SK-N-MC (cell line): ENCODE data around the gene USP16.
A peak's percentile ranks its signal among the peaks of the same experiment; 100 is the strongest.
"Not testable (repeated sequence)": the region's sequence is repeated elsewhere in the genome, so short reads cannot be mapped to it uniquely, and the experiment has no call there.

Experiments used
- DNase-seq: peaks from one replicate; pipeline ENCODE4 v3.0.0-alpha.2; 2011; ENCODE audit warnings: low read depth, low spot score
- H3K27ac ChIP-seq: fragments of 200-600 bp; sonication (generic); 2 replicates; pipeline ENCODE4 v1.5.1; 2016; ENCODE audit warnings: mixed run types
- H3K36me3 ChIP-seq: fragments of 200-600 bp; sonication (generic); 2 replicates; pipeline ENCODE4 v1.6.1; 2017; ENCODE audit warnings: antibody characterized with exemption, low read length, mixed read lengths; ENCODE audit not compliant: insufficient read depth
- H3K4me3 ChIP-seq: fragments of 200-600 bp; sonication (generic); 2 replicates; pipeline ENCODE4 v1.5.1; 2016
- H3K9ac ChIP-seq: fragments of 200-600 bp; sonication (generic); 2 replicates; pipeline ENCODE4 v1.8.0; 2017; ENCODE audit warnings: mixed run types, mixed read lengths; ENCODE audit not compliant: insufficient read length
- H3K9me3 ChIP-seq: fragments of 200-600 bp; sonication (generic); 2 replicates; pipeline ENCODE4 v1.6.1; 2017; ENCODE audit warnings: low read depth, mild to moderate bottlenecking, antibody characterized with exemption, low read length, moderate library complexity, mixed read lengths
- EZH2 ChIP-seq: fragments of 200-600 bp; sonication (generic); IDR thresholded peaks from one replicate; pipeline ENCODE4 v1.6.1; 2017; ENCODE audit warnings: antibody characterized with exemption
- FOXP2 ChIP-seq: optimal IDR thresholded peaks from 2 replicates; pipeline ENCODE3; 2011; ENCODE audit warnings: mild to moderate bottlenecking, moderate library complexity; ENCODE audit not compliant: insufficient read depth; ENCODE audit errors: extremely low read length, control extremely low read depth
- POLR2AphosphoS5 ChIP-seq: IDR thresholded peaks from 2 replicates; pipeline ENCODE4 v1.6.1; 2012; ENCODE audit warnings: mild to moderate bottlenecking, low read depth, low read length, borderline replicate concordance

Gene USP16

GRCh38 chr21:28993293-28993629 is 31.2 kb upstream of the USP16 start:
- peak overlapping the region; percentile 93 for H3K9ac ChIP-seq
- DNase-seq, result no peak
- peak overlapping the region; percentile 84 for H3K4me3 ChIP-seq
- H3K27ac ChIP-seq, result peak overlapping the region; percentile 94
- H3K36me3 ChIP-seq, result no peaks in the 10 kb centered on the region
- H3K9me3 ChIP-seq, result no peaks in the 10 kb centered on the region
- TF ChIP-seq FOXP2 (no peak), EZH2 (no peak), POLR2AphosphoS5 (no peak)

DNA sequence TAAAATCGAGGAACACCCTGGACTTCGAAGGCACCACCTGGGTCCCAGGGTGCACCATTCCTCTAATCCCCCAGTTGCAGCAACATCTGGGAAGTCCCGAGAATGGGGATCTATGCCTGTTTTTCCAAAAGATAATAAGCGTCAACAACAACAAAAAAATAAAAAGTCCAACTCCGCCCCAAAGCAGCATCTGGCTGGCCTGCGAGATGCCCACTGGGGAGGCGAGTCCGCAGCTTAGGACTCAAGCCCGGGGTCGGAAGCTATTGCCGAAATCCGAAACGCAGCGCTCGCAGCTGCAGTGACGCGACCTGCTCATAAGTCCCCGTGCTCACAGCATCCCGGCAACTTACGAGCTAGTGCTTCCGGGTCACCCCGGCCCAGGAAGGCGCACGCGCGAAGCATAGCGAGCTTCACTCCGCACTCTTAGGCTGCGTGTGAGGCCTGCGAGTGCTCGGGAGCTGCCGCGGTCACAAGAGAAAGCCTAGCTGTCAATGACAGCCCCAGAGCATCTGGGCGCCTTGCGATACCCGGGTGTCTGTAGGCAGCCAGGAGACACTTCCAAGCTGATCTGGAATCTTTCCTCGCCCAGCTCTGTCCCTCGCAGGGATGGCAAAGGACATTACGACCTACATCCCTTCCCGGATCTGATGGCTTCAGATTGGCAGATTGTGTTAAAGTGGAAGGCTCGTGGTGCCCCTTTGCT is 21.9 kb upstream of the USP16 start:
- no peaks in the 10 kb centered on the region for H3K9me3 ChIP-seq
- H3K36me3 ChIP-seq, result peaks cover 17% of the 10 kb centered on the region
- H3K9ac ChIP-seq, result peak overlapping the region; percentile 74
- TF ChIP-seq FOXP2 (peak; percentile 85), EZH2 (no peak), POLR2AphosphoS5 (peak; percentile 98)
- H3K4me3 ChIP-seq, result peak overlapping the region; percentile 74
- peak overlapping the region; percentile 81; the same call in 1 of the 2 replicates for H3K27ac ChIP-seq
- peak; percentile 73 for DNase-seq

DNA sequence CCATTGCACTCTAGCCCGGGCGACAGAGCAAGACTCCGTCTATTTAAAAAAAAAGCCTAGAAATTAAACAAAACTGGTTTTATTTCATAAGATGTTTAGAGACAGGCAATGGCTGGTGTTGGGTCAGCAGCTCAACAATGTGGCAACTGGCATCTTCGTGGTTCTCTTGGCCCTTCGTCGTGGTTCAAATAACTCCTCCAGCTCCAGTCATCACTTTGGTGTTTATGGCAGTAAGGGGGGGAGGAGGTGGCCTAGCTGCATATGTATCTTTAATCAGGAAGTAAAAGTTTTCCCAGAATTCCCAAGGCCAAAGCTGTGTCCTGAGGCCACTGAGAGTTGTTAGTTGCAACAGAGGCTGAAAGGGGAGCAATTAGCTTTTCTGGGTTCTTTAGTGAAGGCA is 18.8 kb upstream of the USP16 start:
- Histone ChIP-seq H3K27ac (no peak overlapping the region), H3K36me3 (peaks cover 29% of the 10 kb centered on the region), H3K9ac (no peak overlapping the region), H3K9me3 (no peaks in the 10 kb centered on the region), H3K4me3 (no peak overlapping the region)
- no peak for TF ChIP-seq POLR2AphosphoS5
- no peak for TF ChIP-seq FOXP2
- TF ChIP-seq EZH2, result no peak
- no peak for DNase-seq

DNA sequence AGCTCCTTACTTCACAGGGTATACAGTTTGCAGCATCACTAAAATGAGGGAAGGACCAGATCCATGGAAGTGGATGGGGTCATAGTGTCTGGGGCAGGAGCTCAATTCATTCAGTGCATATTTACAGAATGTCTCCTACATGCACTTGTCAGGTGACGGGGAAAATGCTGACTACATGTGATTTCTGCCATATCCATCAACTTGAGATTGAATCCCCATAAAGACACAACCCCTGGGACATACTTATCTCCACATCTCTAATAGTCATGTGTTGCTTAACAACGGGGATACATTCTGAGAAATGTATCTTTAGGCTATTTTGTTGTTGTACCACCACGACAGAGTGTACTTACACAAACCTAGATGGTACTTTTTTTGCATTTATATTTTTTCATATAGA is 17.3 kb upstream of the USP16 start:
- Histone ChIP-seq H3K4me3 (no peak overlapping the region), H3K36me3 (peaks cover 29% of the 10 kb centered on the region), H3K27ac (no peak overlapping the region), H3K9me3 (no peaks in the 10 kb centered on the region), H3K9ac (no peak overlapping the region)
- no peak for TF ChIP-seq POLR2AphosphoS5
- no peak for TF ChIP-seq EZH2
- no peak for TF ChIP-seq FOXP2
- DNase-seq, result no peak

DNA sequence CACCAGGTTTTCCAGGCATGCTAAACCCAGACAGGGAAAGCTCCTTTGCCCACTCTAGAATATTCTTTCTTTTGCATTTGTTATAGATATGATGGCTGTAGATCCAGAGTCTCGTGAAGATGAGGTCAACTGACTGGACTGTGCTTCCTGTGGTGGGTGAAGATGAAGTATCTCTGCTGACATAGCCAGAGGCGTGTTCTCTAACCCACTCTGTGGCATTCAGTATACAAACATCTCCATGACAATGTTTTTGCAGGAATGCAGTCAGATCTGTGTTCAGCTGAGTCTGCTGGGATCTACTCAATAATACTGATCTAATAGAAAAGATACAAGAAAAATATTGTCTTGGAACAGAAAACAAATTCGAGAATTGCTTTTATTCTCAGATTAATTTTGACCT is 16.7 kb upstream of the USP16 start:
- TF ChIP-seq POLR2AphosphoS5 (no peak), FOXP2 (no peak), EZH2 (no peak)
- no peak overlapping the region for H3K4me3 ChIP-seq
- H3K9me3 ChIP-seq, result no peaks in the 10 kb centered on the region
- no peak overlapping the region for H3K27ac ChIP-seq
- H3K9ac ChIP-seq, result no peak overlapping the region
- no peak for DNase-seq
- H3K36me3 ChIP-seq, result peaks cover 29% of the 10 kb centered on the region

DNA sequence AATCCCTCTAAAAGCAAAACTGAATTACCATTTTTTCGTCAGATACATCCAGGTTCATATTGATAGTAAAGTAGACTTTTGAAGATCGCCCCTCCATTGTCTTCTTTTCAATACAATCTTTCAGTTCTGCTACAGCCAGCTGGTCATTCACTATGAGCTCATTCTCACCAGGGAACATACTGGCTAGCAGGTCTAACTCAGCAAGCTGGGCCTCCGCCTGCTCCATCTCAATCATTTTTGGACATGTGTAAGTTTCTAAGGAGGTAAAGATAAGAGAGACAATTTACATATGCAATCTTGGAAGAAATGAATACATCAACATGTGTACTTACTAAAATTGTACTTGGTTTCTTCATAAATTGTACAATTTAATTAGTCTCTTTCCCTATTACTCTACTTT is 16.1 kb upstream of the USP16 start:
- H3K27ac ChIP-seq, result no peak overlapping the region
- H3K9ac ChIP-seq, result no peak overlapping the region
- peaks cover 29% of the 10 kb centered on the region for H3K36me3 ChIP-seq
- DNase-seq, result no peak
- H3K9me3 ChIP-seq, result no peaks in the 10 kb centered on the region
- TF ChIP-seq FOXP2, result no peak
- no peak for TF ChIP-seq POLR2AphosphoS5
- TF ChIP-seq EZH2, result no peak
- H3K4me3 ChIP-seq, result no peak overlapping the region

DNA sequence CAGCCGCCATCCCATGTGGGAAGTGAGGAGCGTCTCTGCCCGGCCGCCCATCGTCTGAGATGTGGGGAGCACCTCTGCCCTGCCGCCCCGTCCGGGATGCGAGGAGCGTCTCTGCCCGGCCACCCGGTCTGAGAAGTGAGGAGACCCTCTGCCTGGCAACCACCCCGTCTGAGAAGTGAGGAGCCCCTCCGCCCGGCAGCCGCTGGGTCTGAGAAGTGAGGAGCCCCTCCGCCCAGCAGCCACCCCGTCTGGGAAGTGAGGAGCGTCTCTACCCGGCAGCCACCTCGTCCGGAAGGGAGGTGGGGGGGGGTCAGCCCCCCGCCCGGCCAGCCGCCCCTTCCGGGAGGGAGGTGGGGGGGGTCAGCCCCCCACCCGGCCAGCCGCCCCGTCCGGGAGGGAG is 13.2 kb upstream of the USP16 start:
- not testable (repeated sequence) for DNase-seq, H3K27ac ChIP-seq, H3K9ac ChIP-seq, H3K4me3 ChIP-seq, H3K9me3 ChIP-seq
- peaks cover 24% of the 10 kb centered on the region for H3K36me3 ChIP-seq

DNA sequence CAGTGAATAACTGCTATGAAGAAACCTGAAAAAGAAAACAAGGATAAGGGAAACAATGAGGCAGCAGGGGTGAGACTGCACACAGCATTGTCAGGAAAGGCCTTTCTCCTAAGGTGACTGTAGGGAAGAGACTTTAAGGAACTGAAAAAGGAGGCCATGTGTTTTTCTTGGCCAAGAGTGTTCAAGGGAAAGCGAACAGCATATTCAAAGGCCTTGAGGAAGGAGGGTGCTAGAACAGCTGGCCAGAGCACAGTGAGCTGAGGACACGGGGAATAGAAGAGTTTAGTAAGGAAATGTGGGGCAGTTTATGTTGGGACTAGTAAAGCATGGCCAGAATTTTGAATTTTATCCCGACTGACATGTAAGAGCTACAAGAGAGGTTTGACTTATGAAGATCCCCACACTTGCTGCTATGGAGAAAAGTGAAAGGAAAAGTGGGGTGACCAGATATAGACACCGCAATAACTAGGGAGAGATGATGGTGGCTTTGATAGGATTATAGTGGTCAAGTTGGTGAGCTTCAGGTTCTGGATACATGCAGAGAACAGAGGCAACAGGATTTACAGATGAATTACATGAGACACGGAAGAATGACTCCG is 6.7 kb upstream of the USP16 start:
- no peaks in the 10 kb centered on the region for H3K9me3 ChIP-seq
- TF ChIP-seq POLR2AphosphoS5 (no peak), FOXP2 (no peak), EZH2 (no peak)
- DNase-seq, result no peak
- peak overlapping the region; percentile 93 for H3K9ac ChIP-seq
- no peaks in the 10 kb centered on the region for H3K36me3 ChIP-seq
- H3K4me3 ChIP-seq, result peak overlapping the region; percentile 83
- H3K27ac ChIP-seq, result 0 out of 2 replicates have a peak overlapping the region, but pooled peaks have one; percentile 16

DNA sequence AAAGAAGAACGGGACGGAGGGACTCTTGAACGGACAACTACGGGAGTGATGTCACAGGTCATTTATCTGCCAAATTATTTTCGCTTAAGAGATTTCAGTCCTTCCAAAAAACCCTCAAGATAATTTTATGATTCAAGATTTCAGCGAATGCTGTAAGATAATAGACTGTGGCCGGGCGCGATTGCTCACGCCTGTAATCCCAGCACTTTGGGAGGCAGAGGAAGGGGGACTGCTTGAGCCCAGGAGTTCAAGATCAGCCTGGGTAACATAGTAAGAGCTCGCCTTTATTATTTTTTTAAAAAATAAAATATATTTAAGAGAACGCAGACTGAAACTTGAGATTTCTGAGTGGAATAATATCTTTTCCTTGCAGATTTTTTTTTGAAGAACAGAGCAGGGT is 5.9 kb upstream of the USP16 start:
- Histone ChIP-seq H3K36me3 (no peaks in the 10 kb centered on the region), H3K9me3 (no peaks in the 10 kb centered on the region), H3K27ac (no peak overlapping the region), H3K4me3 (peak overlapping the region; percentile 83), H3K9ac (peak overlapping the region; percentile 93)
- DNase-seq, result no peak
- TF ChIP-seq EZH2 (no peak), POLR2AphosphoS5 (no peak), FOXP2 (no peak)
